HCT116 (cell line): ENCODE data around the gene UBE3B.
"Not testable (repeated sequence)": the region's sequence is repeated elsewhere in the genome, so short reads cannot be mapped to it uniquely, and the experiment has no call there.

Experiments used
- ELF1 ChIP-seq: IDR thresholded peaks from 2 replicates; pipeline ENCODE4 v1.6.1; 2012; ENCODE audit warnings: low read depth, borderline replicate concordance
- EZH2 ChIP-seq: fragments of 200-600 bp; sonication (generic); IDR thresholded peaks from 2 replicates; pipeline ENCODE4 v1.6.1; 2017; ENCODE audit warnings: antibody characterized with exemption, mixed run types
- EZH2phosphoT487 ChIP-seq: fragments of 200-600 bp; IDR thresholded peaks from 2 replicates; pipeline ENCODE4 v1.6.1; 2018; ENCODE audit warnings: antibody characterized with exemption, borderline replicate concordance
- JUND ChIP-seq: IDR thresholded peaks from 2 replicates; pipeline ENCODE4 v1.6.1; 2012
- POLR2A ChIP-seq: IDR thresholded peaks from 2 replicates; pipeline ENCODE4 v1.7.0; 2011; ENCODE audit warnings: borderline replicate concordance; ENCODE audit not compliant: insufficient read depth, insufficient read length; ENCODE audit errors: extremely low read depth
- POLR2AphosphoS5 ChIP-seq: IDR thresholded peaks from 2 replicates; pipeline ENCODE4 v1.6.1; 2011; ENCODE audit warnings: mild to moderate bottlenecking, low read depth, low read length, moderate library complexity
- RAD21 ChIP-seq: IDR thresholded peaks from 2 replicates; pipeline ENCODE4 v1.6.1; 2012; ENCODE audit warnings: low read depth, mild to moderate bottlenecking
- SIN3A ChIP-seq: IDR thresholded peaks from 2 replicates; pipeline ENCODE4 v1.6.1; 2012; ENCODE audit warnings: low read depth
- TCF7L2 ChIP-seq: IDR thresholded peaks from 2 replicates; pipeline ENCODE4 v1.7.0; 2011; ENCODE audit warnings: borderline replicate concordance, inconsistent platforms; ENCODE audit not compliant: insufficient read depth, insufficient read length; ENCODE audit errors: extremely low read depth
- YY1 ChIP-seq: IDR thresholded peaks from 2 replicates; pipeline ENCODE4 v1.6.1; 2011; ENCODE audit warnings: low read length, low read depth, moderate library complexity, mild to moderate bottlenecking; ENCODE audit not compliant: insufficient replicate concordance; ENCODE audit errors: extremely low read depth
- ZFX ChIP-seq: fragments of 450-650 bp; IDR thresholded peaks from 2 replicates; pipeline ENCODE4 v1.6.1; 2017
- ZNF274 ChIP-seq: fragments of 200-500 bp; sonication (Bioruptor generic); IDR thresholded peaks from 2 replicates; pipeline ENCODE4 v1.6.1; 2014; ENCODE audit warnings: mild to moderate bottlenecking, low read depth, low read length, inconsistent platforms
- TF ChIP-seq, protein P1 (sequence below): IDR thresholded peaks from 2 replicates; pipeline ENCODE4 v1.6.1; 2012
- TF ChIP-seq, protein P2 (sequence below), 3 experiments: fragments of 200-600 bp in 1 of 3; sonication (generic) in 1 of 3; IDR thresholded peaks in 2 of 3; conservative IDR thresholded peaks in 1 of 3; 2 replicates each; pipeline ENCODE4 v1.5.1; 2012 to 2017; ENCODE audit warnings: low read depth in 2 of 3, low read length in 2 of 3, antibody characterized with exemption in 1 of 3, borderline replicate concordance in 1 of 3, control low read depth in 1 of 3, mild to moderate bottlenecking in 1 of 3, mixed read lengths in 1 of 3, mixed run types in 1 of 3, moderate library complexity in 1 of 3; ENCODE audit not compliant: insufficient read depth in 1 of 3

GRCh38 chr12:109439951-109440350, 37.5 kb upstream of the UBE3B start:
- TF ChIP-seq, protein P1, sequence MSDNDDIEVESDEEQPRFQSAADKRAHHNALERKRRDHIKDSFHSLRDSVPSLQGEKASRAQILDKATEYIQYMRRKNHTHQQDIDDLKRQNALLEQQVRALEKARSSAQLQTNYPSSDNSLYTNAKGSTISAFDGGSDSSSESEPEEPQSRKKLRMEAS, result not testable (repeated sequence)
- not testable (repeated sequence) for TF ChIP-seq ZNF274, EZH2, POLR2A, EZH2phosphoT487, POLR2AphosphoS5, SIN3A, YY1, ELF1, JUND, ZFX, RAD21, TCF7L2
- TF ChIP-seq, protein P2, sequence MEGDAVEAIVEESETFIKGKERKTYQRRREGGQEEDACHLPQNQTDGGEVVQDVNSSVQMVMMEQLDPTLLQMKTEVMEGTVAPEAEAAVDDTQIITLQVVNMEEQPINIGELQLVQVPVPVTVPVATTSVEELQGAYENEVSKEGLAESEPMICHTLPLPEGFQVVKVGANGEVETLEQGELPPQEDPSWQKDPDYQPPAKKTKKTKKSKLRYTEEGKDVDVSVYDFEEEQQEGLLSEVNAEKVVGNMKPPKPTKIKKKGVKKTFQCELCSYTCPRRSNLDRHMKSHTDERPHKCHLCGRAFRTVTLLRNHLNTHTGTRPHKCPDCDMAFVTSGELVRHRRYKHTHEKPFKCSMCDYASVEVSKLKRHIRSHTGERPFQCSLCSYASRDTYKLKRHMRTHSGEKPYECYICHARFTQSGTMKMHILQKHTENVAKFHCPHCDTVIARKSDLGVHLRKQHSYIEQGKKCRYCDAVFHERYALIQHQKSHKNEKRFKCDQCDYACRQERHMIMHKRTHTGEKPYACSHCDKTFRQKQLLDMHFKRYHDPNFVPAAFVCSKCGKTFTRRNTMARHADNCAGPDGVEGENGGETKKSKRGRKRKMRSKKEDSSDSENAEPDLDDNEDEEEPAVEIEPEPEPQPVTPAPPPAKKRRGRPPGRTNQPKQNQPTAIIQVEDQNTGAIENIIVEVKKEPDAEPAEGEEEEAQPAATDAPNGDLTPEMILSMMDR (IDR thresholded peaks at IDR 0.05 in 2 of 3, conservative IDR thresholded peaks at IDR 0.05 in 1 of 3; ENCODE audit: borderline replicate concordance in 1 of 3, insufficient read depth in 1 of 3, low read depth in 2 of 3, low read length in 2 of 3), result not testable (repeated sequence)
